K562 (cell line): ENCODE data around the gene RASD1. TPM values are rescaled to one million over a fixed set of nuclear protein-coding genes. Genes with fewer than 3 reads are reported as not detected.
A peak's percentile ranks its signal among the peaks of the same experiment; 100 is the strongest.

Experiments
- ARID3B ChIP-seq: fragments of 250-450 bp; sonication (Bioruptor Pico); IDR thresholded peaks from 2 replicates; pipeline ENCODE4 v1.4.0; 2020; ENCODE audit warnings: borderline replicate concordance
- ASH1L ChIP-seq: fragments of 450-650 bp; IDR thresholded peaks from 2 replicates; pipeline ENCODE4 v1.6.1; 2018; ENCODE audit warnings: borderline replicate concordance, mild to moderate bottlenecking, low read depth; ENCODE audit not compliant: partially characterized antibody
- HINFP ChIP-seq: fragments of 450-650 bp; conservative IDR thresholded peaks from 2 replicates; pipeline ENCODE4 v1.6.1; 2016; ENCODE audit warnings: missing genetic modification characterization, low read depth, mild to moderate bottlenecking, control low read depth, missing compliant biosample characterization
- HMG20A ChIP-seq: fragments of 450-650 bp; formaldehyde crosslinking; conservative IDR thresholded peaks from 2 replicates; pipeline ENCODE4 v1.4.0; 2020; ENCODE audit warnings: mild to moderate bottlenecking, mixed read lengths
- HNRNPUL1 ChIP-seq: fragments of 200-400 bp; formaldehyde crosslinking; IDR thresholded peaks from 2 replicates; pipeline ENCODE4 v1.6.1; 2017; ENCODE audit warnings: low read length
- JUN ChIP-seq, 2 experiments: sonication (generic) in 1 of 2; formaldehyde crosslinking in 1 of 2; IDR thresholded peaks; 2 replicates each; pipeline versions ENCODE4 v1.6.1 to v1.8.0; 2012 to 2022; ENCODE audit warnings: borderline replicate concordance in 2 of 2, mild to moderate bottlenecking in 2 of 2, improper control_type of control experiment in 1 of 2, low read depth in 1 of 2, low read length in 1 of 2, missing genetic modification reagents in 1 of 2
- JUND ChIP-seq, 2 experiments: IDR thresholded peaks; 2 replicates in 1 of 2; 3 replicates in 1 of 2; pipeline ENCODE4 v1.6.1; 2011; ENCODE audit warnings: borderline replicate concordance in 2 of 2, low read depth in 2 of 2, low read length in 2 of 2, improper control_type of control experiment in 1 of 2, missing biosample characterization in 1 of 2, missing genetic modification characterization in 1 of 2, missing genetic modification reagents in 1 of 2
- KAT7 ChIP-seq: sonication (generic); formaldehyde crosslinking; IDR thresholded peaks from 2 replicates; pipeline ENCODE4 v1.8.0; 2022; ENCODE audit warnings: missing genetic modification reagents, mild to moderate bottlenecking, borderline replicate concordance
- KDM1A ChIP-seq, 2 experiments: fragments of 450-650 bp; IDR thresholded peaks; 2 replicates each; pipeline ENCODE4 v1.6.1; 2016; ENCODE audit warnings: mild to moderate bottlenecking in 2 of 2
- MYNN ChIP-seq, 2 experiments: sonication (generic); formaldehyde crosslinking in 1 of 2; IDR thresholded peaks; 2 replicates each; pipeline versions ENCODE4 v1.5.0 to v1.6.1; 2016 to 2020; ENCODE audit warnings: antibody characterized with exemption in 1 of 2, missing genetic modification reagents in 1 of 2
- NCOA1 ChIP-seq: fragments of 450-650 bp; IDR thresholded peaks from 2 replicates; pipeline ENCODE4 v1.6.1; 2016; ENCODE audit warnings: low read depth
- NR2C1 ChIP-seq, 2 experiments: fragments of 450-650 bp; IDR thresholded peaks; 2 replicates each; pipeline ENCODE4 v1.6.1; 2017; ENCODE audit warnings: mild to moderate bottlenecking in 2 of 2, antibody characterized with exemption in 1 of 2, inconsistent platforms in 1 of 2, missing compliant biosample characterization in 1 of 2, missing genetic modification characterization in 1 of 2
- NRF1 ChIP-seq, 2 experiments: fragments of 450-650 bp; IDR thresholded peaks in 1 of 2; conservative IDR thresholded peaks in 1 of 2; 2 replicates each; pipeline ENCODE4 v1.6.1; 2014; ENCODE audit warnings: mild to moderate bottlenecking in 2 of 2
- SLC30A9 ChIP-seq: fragments of 250-450 bp; sonication (Bioruptor Pico); IDR thresholded peaks from 2 replicates; pipeline ENCODE4 v1.8.0; 2022; ENCODE audit warnings: mild to moderate bottlenecking, moderate library complexity
- SNIP1 ChIP-seq: fragments of 450-650 bp; IDR thresholded peaks from 2 replicates; pipeline ENCODE4 v1.7.1; 2017; ENCODE audit warnings: low read depth, mild to moderate bottlenecking
- TEAD4 ChIP-seq, 2 experiments: sonication (generic) in 1 of 2; formaldehyde crosslinking in 1 of 2; IDR thresholded peaks; 2 replicates each; pipeline versions ENCODE4 v1.6.1 to v1.8.0; 2012 to 2022; ENCODE audit warnings: borderline replicate concordance in 1 of 2, inconsistent platforms in 1 of 2, low read length in 1 of 2, mild to moderate bottlenecking in 1 of 2, missing genetic modification reagents in 1 of 2
- TOE1 ChIP-seq, 2 experiments: fragments of 450-650 bp in 1 of 2; sonication (generic) in 1 of 2; formaldehyde crosslinking in 1 of 2; IDR thresholded peaks; 2 replicates each; pipeline versions ENCODE4 v1.7.1 to v1.8.0; 2016 to 2022; ENCODE audit warnings: borderline replicate concordance in 2 of 2, mild to moderate bottlenecking in 2 of 2, antibody characterized with exemption in 1 of 2, inconsistent platforms in 1 of 2, low read depth in 1 of 2, missing genetic modification reagents in 1 of 2, moderate library complexity in 1 of 2
- ZBTB1 ChIP-seq: sonication (generic); formaldehyde crosslinking; IDR thresholded peaks from 2 replicates; pipeline ENCODE4 v1.8.1; 2023; ENCODE audit warnings: missing genetic modification reagents, low read depth, mild to moderate bottlenecking, borderline replicate concordance
- ZNF384 ChIP-seq: IDR thresholded peaks from 2 replicates; pipeline ENCODE4 v1.6.1; 2012; ENCODE audit warnings: low read depth, low read length, improper control_type of control experiment
- polyA plus RNA-seq, 8 experiments: library from polyadenylated mRNA; depleted of rRNA in 4 of 8; stranded (reverse) in 5 of 8; unstranded in 3 of 8; fragments of >200 nt; fragmentation: Nextera tagmentation in 2 of 8; fragmentation: Illumina TruSeq in 1 of 8; extraction: Ambion mirVana in 2 of 8; extraction: Trizol in 1 of 8; gene quantifications; 2 replicates each; pipeline versions ENCODE4 v1.2.1 to v1.2.3, GENCODE V29; 2011 to 2014; ENCODE audit warnings: inconsistent platforms in 1 of 8, missing spikeins in 1 of 8
- total RNA-seq, 7 experiments: library from RNA; depleted of rRNA in 6 of 7; stranded (reverse); fragments of >200 nt in 6 of 7; fragmentation: Illumina TruSeq in 2 of 7; extraction: Trizol in 2 of 7; gene quantifications; 2 replicates each; pipeline versions ENCODE4 v1.2.1 to v1.2.3, GENCODE V29; 2011 to 2021; ENCODE audit warnings: low replicate concordance in 1 of 7

The RASD1 gene
- total and polyA plus RNA-seq, 9 of the 15 experiments (the other 6 are each of a cell fraction or from before 2014, with no cell fraction given) = 0.11 TPM; not detected in 8

GRCh38 chr17:17496189-17497064 is at the start of gene RASD1 (continued):
- TF ChIP-seq HNRNPUL1 (no peak), ZBTB1 (CRISPR knock-in tag) (no peak), NR2C1 (IDR thresholded peaks at IDR 0.05) (no peak), NR2C1 (tag; IDR thresholded peaks at IDR 0.05) (no peak), JUND (IDR thresholded peaks at IDR 0.05; ENCODE audit: borderline replicate concordance, low read depth, low read length) (no peak), JUND (tag; IDR thresholded peaks at IDR 0.05; ENCODE audit: borderline replicate concordance, low read depth, low read length) (no peak), ZNF384 (no peak), JUN (IDR thresholded peaks at IDR 0.05; ENCODE audit: borderline replicate concordance, low read depth, low read length) (no peak), JUN (CRISPR knock-in tag; IDR thresholded peaks at IDR 0.05; ENCODE audit: borderline replicate concordance) (no peak; the same call in 1 of the 2 replicates), ARID3B (CRISPR knock-in tag) (no peak), NCOA1 (no peak), SNIP1 (no peak), MYNN (IDR thresholded peaks at IDR 0.05) (no peak), MYNN (CRISPR knock-in tag; IDR thresholded peaks at IDR 0.05) (no peak), KAT7 (peak; percentile 70; the same call in 1 of the 2 replicates), TEAD4 (IDR thresholded peaks at IDR 0.05; ENCODE audit: low read length) (no peak), TEAD4 (CRISPR knock-in tag; IDR thresholded peaks at IDR 0.05; ENCODE audit: borderline replicate concordance) (peak; percentile 32; the same call in 1 of the 2 replicates), TOE1 (IDR thresholded peaks at IDR 0.05; ENCODE audit: borderline replicate concordance) (no peak), TOE1 (CRISPR knock-in tag; IDR thresholded peaks at IDR 0.05; ENCODE audit: borderline replicate concordance, low read depth) (no peak), NRF1 (conservative IDR thresholded peaks at IDR 0.05 in 1 of 2, IDR thresholded peaks at IDR 0.05 in 1 of 2) (0 out of 4 replicates have a peak, but pooled peaks of 1 of the 2 experiments have one; percentile 19), HMG20A (CRISPR knock-in tag) (no peak), SLC30A9 (CRISPR knock-in tag) (no peak), HINFP (tag) (0 out of 2 replicates have a peak, but pooled peaks have one; percentile 25), ASH1L (no peak), KDM1A (IDR thresholded peaks at IDR 0.05) (no peak)
